Measurements from ENCODE around the gene NBEA.

Gene NBEA

GRCh38 chr13:35617420-35617819, 675.4 kb downstream of the NBEA start:
- no peak overlapping the region for H3K4me2 ChIP-seq
- no peak overlapping the region for H3K27ac ChIP-seq
- no peaks in the 10 kb centered on the region for H3K9me3 ChIP-seq (replicated peaks in 1 of 11)
- H3K9ac ChIP-seq, result no peak overlapping the region
- H3K27me3 ChIP-seq, result no peaks in the 10 kb centered on the region
- no peaks in the 10 kb centered on the region for H3K4me1 ChIP-seq
- TF ChIP-seq Cebpa-rat (IDR thresholded peaks at IDR 0.05), result no peak
- no peaks in the 10 kb centered on the region for H4K20me1 ChIP-seq
- no peak overlapping the region for H3K4me3 ChIP-seq
- no peaks in the 10 kb centered on the region for H3K36me3 ChIP-seq

GRCh38 chr13:35618565-35619083, 676.6 kb downstream of the NBEA start:
- H3K9me3 ChIP-seq (replicated peaks in 1 of 11), result no peaks in the 10 kb centered on the region
- H4K20me1 ChIP-seq, result no peaks in the 10 kb centered on the region
- H3K9ac ChIP-seq, result no peak overlapping the region
- H3K36me3 ChIP-seq, result no peaks in the 10 kb centered on the region
- H3K27me3 ChIP-seq, result no peaks in the 10 kb centered on the region
- no peak for TF ChIP-seq Cebpa-rat (IDR thresholded peaks at IDR 0.05)
- H3K4me1 ChIP-seq, result no peaks in the 10 kb centered on the region
- no peak overlapping the region for H3K4me3 ChIP-seq
- no peak overlapping the region for H3K27ac ChIP-seq
- H3K4me2 ChIP-seq, result no peak overlapping the region

- H4K20me1 ChIP-seq, result no peaks in the 10 kb centered on the region
- TF ChIP-seq Cebpa-rat (IDR thresholded peaks at IDR 0.05), result no peak
- no peak overlapping the region for H3K4me2 ChIP-seq
- no peaks in the 10 kb centered on the region for H3K27me3 ChIP-seq
- H3K4me3 ChIP-seq, result no peak overlapping the region
- no peaks in the 10 kb centered on the region for H3K36me3 ChIP-seq
- H3K9me3 ChIP-seq (replicated peaks in 1 of 11), result no peaks in the 10 kb centered on the region
- H3K27ac ChIP-seq, result no peak overlapping the region
- H3K9ac ChIP-seq, result no peak overlapping the region
- H3K4me1 ChIP-seq, result no peaks in the 10 kb centered on the region
These were observed 679.9 kb downstream of the NBEA start for GRCh38 chr13:35621989-35622388.

GRCh38 chr13:35629026-35629425, 687.0 kb downstream of the NBEA start:
- Histone ChIP-seq H3K36me3 (no peaks in the 10 kb centered on the region), H3K9me3 (replicated peaks in 1 of 11) (no peaks in the 10 kb centered on the region), H3K9ac (no peak overlapping the region), H3K4me1 (no peaks in the 10 kb centered on the region), H4K20me1 (no peaks in the 10 kb centered on the region), H3K27ac (no peak overlapping the region), H3K4me2 (no peak overlapping the region), H3K27me3 (no peaks in the 10 kb centered on the region), H3K4me3 (no peak overlapping the region)
- no peak for TF ChIP-seq Cebpa-rat (IDR thresholded peaks at IDR 0.05)

- no peaks in the 10 kb centered on the region for H3K9me3 ChIP-seq (replicated peaks in 1 of 11)
- H4K20me1 ChIP-seq, result no peaks in the 10 kb centered on the region
These were observed 688.6 kb downstream of the NBEA start for GRCh38 chr13:35630551-35631275.

GRCh38 chr13:35631666-35632065, 689.6 kb downstream of the NBEA start:
- H3K9me3 ChIP-seq (replicated peaks in 1 of 11), result no peaks in the 10 kb centered on the region
- H3K4me1 ChIP-seq, result no peaks in the 10 kb centered on the region
- no peaks in the 10 kb centered on the region for H3K27me3 ChIP-seq
- no peaks in the 10 kb centered on the region for H4K20me1 ChIP-seq
- H3K4me2 ChIP-seq, result no peak overlapping the region
- H3K36me3 ChIP-seq, result no peaks in the 10 kb centered on the region
- H3K4me3 ChIP-seq, result no peak overlapping the region
- no peak overlapping the region for H3K9ac ChIP-seq
- TF ChIP-seq Cebpa-rat (IDR thresholded peaks at IDR 0.05), result no peak
- H3K27ac ChIP-seq, result no peak overlapping the region

More at GRCh38 chr13:35630551-35631275, 688.6 kb downstream of the NBEA start:
- H3K4me3 ChIP-seq, result no peak overlapping the region
- H3K36me3 ChIP-seq, result no peaks in the 10 kb centered on the region
- H3K27me3 ChIP-seq, result no peaks in the 10 kb centered on the region
- H3K27ac ChIP-seq, result no peak overlapping the region
- no peak overlapping the region for H3K4me2 ChIP-seq
- no peak for TF ChIP-seq Cebpa-rat (IDR thresholded peaks at IDR 0.05)
- no peak overlapping the region for H3K9ac ChIP-seq
- H3K4me1 ChIP-seq, result no peaks in the 10 kb centered on the region

GRCh38 chr13:35643625-35644024, 701.6 kb downstream of the NBEA start:
- H3K27me3 ChIP-seq, result no peaks in the 10 kb centered on the region
- no peaks in the 10 kb centered on the region for H3K36me3 ChIP-seq
- no peak overlapping the region for H3K9ac ChIP-seq
- no peak for TF ChIP-seq Cebpa-rat (IDR thresholded peaks at IDR 0.05)
- H3K4me1 ChIP-seq, result no peaks in the 10 kb centered on the region
- H4K20me1 ChIP-seq, result no peaks in the 10 kb centered on the region
- H3K4me3 ChIP-seq, result no peak overlapping the region
- no peaks in the 10 kb centered on the region for H3K9me3 ChIP-seq (replicated peaks in 1 of 11)
- H3K27ac ChIP-seq, result no peak overlapping the region
- H3K4me2 ChIP-seq, result no peak overlapping the region

GRCh38 chr13:35646056-35646774, 704.1 kb downstream of the NBEA start:
- H3K27me3 ChIP-seq, result no peaks in the 10 kb centered on the region
- no peaks in the 10 kb centered on the region for H4K20me1 ChIP-seq
- H3K4me2 ChIP-seq, result no peak overlapping the region
- no peak overlapping the region for H3K9ac ChIP-seq
- no peaks in the 10 kb centered on the region for H3K9me3 ChIP-seq (replicated peaks in 1 of 11)
- no peaks in the 10 kb centered on the region for H3K36me3 ChIP-seq
- 0 out of 20 replicates have a peak, but pooled peaks cover 0 to 5% (median 0%) of the 10 kb centered on the region in 10 experiments for H3K4me1 ChIP-seq
- no peak for TF ChIP-seq Cebpa-rat (IDR thresholded peaks at IDR 0.05)
- no peak overlapping the region for H3K27ac ChIP-seq
- H3K4me3 ChIP-seq, result no peak overlapping the region

- no peak for TF ChIP-seq Cebpa-rat (IDR thresholded peaks at IDR 0.05)
- Histone ChIP-seq H3K27me3 (no peaks in the 10 kb centered on the region), H3K27ac (no peak overlapping the region), H3K4me2 (no peak overlapping the region), H3K4me1 (0 out of 20 replicates have a peak, but pooled peaks cover 0 to 5% (median 0%) of the 10 kb centered on the region in 10 experiments), H4K20me1 (no peaks in the 10 kb centered on the region), H3K9me3 (replicated peaks in 1 of 11) (no peaks in the 10 kb centered on the region), H3K9ac (no peak overlapping the region), H3K36me3 (no peaks in the 10 kb centered on the region), H3K4me3 (no peak overlapping the region)
These were observed 706.1 kb downstream of the NBEA start for GRCh38 chr13:35648201-35648600.
